Activated CD4-positive, alpha-beta T cell treated with anti-CD3 and anti-CD28 coated beads, Interleukin-2, amount 10 ng/mL, durations not matched to agents 7 days and 5 days (primary cell): ENCODE data around the gene IRX4. TPM values are rescaled to one million over a fixed set of nuclear protein-coding genes. Genes with fewer than 3 reads are reported as not detected.
"Not testable (repeated sequence)": the region's sequence is repeated elsewhere in the genome, so short reads cannot be mapped to it uniquely, and the experiment has no call there.

Source experiments
- CTCF ChIA-PET: fragments of 350-600 bp; sonication (Branson Sonifier 250); formaldehyde crosslinking; loops from one replicate; lab custom pipeline; 2021; ENCODE audit warnings: antibody characterized with exemption; lab: Charles Lee
- POLR2A ChIA-PET: fragments of 350-600 bp; sonication (Branson Sonifier 250); formaldehyde crosslinking; loops from one replicate; lab custom pipeline; 2021; ENCODE audit warnings: antibody characterized with exemption; lab: Charles Lee
- DNase-seq: peaks from one replicate; pipeline ENCODE4 v3.0.0-alpha.2; 2020
- H3K27ac Mint-ChIP-seq: one replicate; pipeline ENCODE4 v1.8.0; 2021; ENCODE audit warnings: mild to moderate bottlenecking, moderate library complexity, mixed read lengths
- H3K27me3 Mint-ChIP-seq: one replicate; pipeline ENCODE4 v1.8.0; 2021; ENCODE audit warnings: mixed read lengths
- H3K36me3 Mint-ChIP-seq: one replicate; pipeline ENCODE4 v1.8.0; 2021; ENCODE audit warnings: low read depth, mixed read lengths
- H3K4me1 Mint-ChIP-seq: one replicate; pipeline ENCODE4 v1.8.0; 2021; ENCODE audit warnings: mixed read lengths
- H3K4me3 Mint-ChIP-seq: one replicate; pipeline ENCODE4 v1.8.0; 2021; ENCODE audit warnings: mild to moderate bottlenecking, moderate library complexity, mixed read lengths
- H3K9me3 Mint-ChIP-seq: one replicate; pipeline ENCODE4 v1.8.0; 2021; ENCODE audit warnings: mixed read lengths
- total RNA-seq, 2 experiments: library from RNA; stranded (reverse); gene quantifications; one replicate each; pipeline ENCODE4 v1.2.3, GENCODE V29; 2021

Gene IRX4
- total RNA-seq, 2 experiments from 2014 or later: not detected

DNA sequence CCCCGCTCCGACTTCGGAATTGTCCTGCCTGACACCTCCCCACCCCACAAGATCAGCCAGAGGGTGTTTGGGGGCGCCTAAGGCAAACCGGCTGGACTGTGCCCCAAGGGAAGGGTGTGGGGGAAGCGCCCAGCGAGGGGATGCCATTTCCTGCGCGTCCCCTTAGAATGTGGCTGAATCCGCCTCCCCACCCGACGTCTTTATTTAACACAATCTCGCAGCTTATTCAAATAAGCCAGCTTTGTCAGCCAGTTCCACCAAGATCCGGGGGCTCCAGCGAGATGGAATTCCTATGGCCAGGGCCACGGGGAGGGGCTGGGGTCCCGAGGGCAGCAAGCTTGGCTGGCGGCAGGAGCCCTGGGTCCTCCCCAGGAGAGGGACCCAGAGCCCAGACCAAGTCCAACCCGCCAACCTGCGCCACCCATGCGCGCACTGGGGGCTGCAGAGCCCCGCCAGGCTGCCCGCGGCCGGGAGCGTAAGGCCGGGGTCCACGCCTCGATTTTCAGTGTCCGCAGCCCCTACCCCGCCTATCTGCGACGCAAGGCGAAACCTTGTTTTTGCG, 7.4 kb downstream of the IRX4 start:
- H3K27ac Mint-ChIP-seq: no peak overlapping the region
- H3K27me3 Mint-ChIP-seq: peaks cover 55% of the 10 kb centered on the region
- no peak for DNase-seq
- H3K36me3 Mint-ChIP-seq: no peaks in the 10 kb centered on the region
- H3K4me1 Mint-ChIP-seq: no peaks in the 10 kb centered on the region
- no peaks in the 10 kb centered on the region for H3K9me3 Mint-ChIP-seq
- CTCF ChIA-PET: no interaction called here
- H3K4me3 Mint-ChIP-seq: no peak overlapping the region
- POLR2A ChIA-PET: no interaction called here

DNA sequence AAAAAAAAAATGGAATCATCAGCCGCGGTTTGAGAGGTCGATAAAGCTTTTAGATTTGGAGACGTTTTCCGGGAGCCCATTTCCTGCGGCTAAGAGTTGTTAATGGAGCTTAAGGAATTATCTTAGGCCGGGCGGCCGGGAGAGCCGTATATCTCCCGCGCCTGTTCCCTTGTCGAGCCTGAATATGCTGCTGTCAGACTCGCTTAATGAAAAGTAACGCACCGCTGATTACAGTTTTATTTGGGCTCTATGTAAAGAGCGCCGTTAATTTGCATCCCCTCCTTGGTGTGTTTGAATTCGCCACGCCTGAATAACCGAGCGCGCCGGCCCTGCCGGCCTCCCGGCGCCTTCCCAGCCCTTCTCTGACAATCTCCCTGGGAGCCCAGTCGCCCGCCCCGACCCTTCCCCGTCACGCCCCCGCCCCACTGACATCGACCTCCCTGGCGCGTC, 7.9 kb downstream of the IRX4 start:
- no peak for DNase-seq
- H3K27me3 Mint-ChIP-seq: peaks cover 50% of the 10 kb centered on the region
- ChIA-PET CTCF (no interaction called here), POLR2A (no interaction called here)
- H3K4me3 Mint-ChIP-seq: no peak overlapping the region
- H3K27ac Mint-ChIP-seq: no peak overlapping the region
- no peaks in the 10 kb centered on the region for H3K36me3 Mint-ChIP-seq
- no peaks in the 10 kb centered on the region for H3K4me1 Mint-ChIP-seq
- H3K9me3 Mint-ChIP-seq: no peaks in the 10 kb centered on the region

DNA sequence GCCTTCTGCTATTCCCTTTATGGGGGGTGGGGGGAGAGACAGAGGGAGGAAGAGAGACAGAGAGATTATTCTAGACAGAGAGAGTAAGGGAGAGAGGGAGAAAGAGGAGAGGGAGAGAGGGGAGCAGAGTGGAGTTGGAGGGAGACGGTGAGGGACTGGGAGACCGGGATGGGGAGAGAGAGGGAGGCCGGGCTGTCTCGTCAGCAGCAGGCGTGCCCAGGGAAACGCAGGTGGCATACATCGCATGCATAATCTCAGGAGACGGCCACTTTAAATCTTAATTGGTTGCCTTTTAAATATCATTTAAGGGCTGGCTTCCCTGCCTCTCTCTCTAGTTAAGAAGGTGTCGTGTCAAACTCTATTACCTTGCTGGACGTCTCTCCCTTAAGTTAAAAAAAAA, 8.4 kb downstream of the IRX4 start:
- Mint-ChIP-seq H3K36me3 (no peaks in the 10 kb centered on the region), H3K9me3 (no peaks in the 10 kb centered on the region), H3K4me1 (no peaks in the 10 kb centered on the region), H3K27me3 (peaks cover 45% of the 10 kb centered on the region), H3K4me3 (no peak overlapping the region), H3K27ac (no peak overlapping the region)
- POLR2A ChIA-PET: no interaction called here
- CTCF ChIA-PET: no interaction called here
- no peak for DNase-seq

DNA sequence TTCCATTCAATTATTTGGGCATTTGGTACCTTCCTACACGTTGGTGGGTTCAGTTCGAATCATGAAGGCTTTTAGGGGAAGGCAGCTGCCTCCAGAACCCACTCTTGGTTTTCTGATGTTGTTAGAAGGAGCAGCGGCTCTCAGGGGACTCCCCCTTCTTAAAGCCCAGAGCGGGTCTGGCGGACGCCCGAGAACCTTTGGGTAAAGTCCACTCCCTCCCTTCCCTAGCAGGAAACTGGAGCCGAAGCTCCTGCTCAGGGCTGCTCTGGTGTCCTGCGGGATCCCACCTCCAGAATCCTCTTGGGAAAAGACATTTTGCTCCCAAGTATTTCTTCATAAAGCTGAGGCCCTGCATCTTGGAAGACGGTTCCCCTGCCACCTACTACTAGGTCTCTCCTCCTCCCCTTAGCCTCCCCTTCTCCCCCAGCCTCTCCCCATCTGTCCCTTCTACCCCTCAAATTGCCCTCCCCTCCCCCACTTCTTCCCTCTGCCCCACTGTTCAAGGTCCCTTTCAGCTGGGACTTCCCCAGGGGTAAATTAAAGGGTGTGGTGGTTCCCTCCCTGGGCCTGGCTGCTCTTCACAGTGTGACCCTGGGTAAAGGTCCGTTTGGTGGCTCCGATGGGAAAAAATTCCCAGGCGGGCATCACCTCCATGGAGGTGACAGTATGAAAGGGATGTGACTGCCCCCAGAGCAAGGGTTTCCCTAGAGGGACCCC, 9.3 kb downstream of the IRX4 start:
- Mint-ChIP-seq H3K4me3 (no peak overlapping the region), H3K27me3 (peaks cover 39% of the 10 kb centered on the region), H3K36me3 (no peaks in the 10 kb centered on the region), H3K9me3 (no peaks in the 10 kb centered on the region), H3K27ac (no peak overlapping the region), H3K4me1 (no peaks in the 10 kb centered on the region)
- no peak for DNase-seq
- ChIA-PET CTCF (no interaction called here), POLR2A (no interaction called here)

DNA sequence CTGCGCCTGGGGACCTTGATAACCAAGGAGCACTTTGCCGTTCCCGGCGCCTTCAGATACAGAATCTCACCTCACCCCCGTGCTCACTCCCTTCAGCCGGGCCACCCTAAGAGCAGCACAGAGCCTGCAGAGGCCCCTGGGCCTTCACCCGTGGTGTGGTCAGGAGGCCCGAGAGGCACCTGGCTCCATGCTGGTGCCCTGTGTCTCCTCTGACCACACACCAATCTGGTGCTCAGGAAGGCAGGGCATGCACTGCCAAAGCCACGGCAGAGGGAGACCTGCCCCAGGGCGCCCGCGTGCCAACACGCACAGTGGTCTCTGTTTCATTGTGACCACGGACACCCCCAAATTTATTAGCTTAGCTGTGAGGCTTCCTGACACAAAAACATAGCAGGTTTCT, 11.3 kb downstream of the IRX4 start:
- ChIA-PET POLR2A (no interaction called here), CTCF (no interaction called here)
- DNase-seq: no peak
- H3K36me3 Mint-ChIP-seq: no peaks in the 10 kb centered on the region
- H3K9me3 Mint-ChIP-seq: no peaks in the 10 kb centered on the region
- H3K27ac Mint-ChIP-seq: no peak overlapping the region
- no peaks in the 10 kb centered on the region for H3K4me1 Mint-ChIP-seq
- no peak overlapping the region for H3K4me3 Mint-ChIP-seq
- H3K27me3 Mint-ChIP-seq: peaks cover 28% of the 10 kb centered on the region

DNA sequence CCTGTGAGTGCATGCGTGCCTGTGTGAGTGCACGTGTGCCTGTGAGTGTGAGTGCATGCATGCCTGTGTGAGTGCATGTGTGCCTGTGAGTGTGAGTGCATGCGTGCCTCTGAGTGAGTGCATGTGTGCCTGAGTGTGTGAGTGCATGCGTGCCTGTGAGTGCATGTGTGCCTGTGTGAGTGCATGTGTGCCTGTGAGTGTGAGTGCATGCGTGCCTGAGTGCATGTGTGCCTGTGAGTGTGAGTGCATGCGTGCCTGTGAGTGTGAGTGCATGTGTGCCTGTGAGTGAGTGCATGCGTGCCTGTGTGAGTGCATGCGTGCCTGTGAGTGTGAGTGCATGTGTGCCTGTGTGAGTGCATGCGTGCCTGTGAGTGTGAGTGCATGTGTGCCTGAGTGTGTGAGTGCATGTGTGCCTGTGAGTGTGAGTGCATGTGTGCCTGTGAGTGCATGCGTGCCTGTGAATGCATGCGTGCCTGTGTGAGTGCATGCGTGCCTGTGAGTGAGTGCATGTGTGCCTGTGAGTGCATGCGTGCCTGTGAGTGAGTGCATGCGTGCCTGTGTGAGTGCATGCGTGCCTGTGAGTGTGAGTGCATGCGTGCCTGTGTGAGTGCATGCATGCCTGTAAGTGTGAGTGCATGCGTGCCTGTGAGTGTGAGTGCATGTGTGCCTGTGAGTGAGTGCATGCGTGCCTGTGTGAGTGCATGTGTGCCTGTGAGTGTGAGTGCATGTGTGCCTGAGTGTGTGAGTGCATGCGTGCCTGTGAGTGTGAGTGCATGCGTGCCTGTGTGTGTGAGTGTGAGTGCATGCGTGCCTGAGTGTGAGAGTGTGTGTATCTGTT, 12.1 kb downstream of the IRX4 start:
- DNase-seq, H3K9me3 Mint-ChIP-seq, H3K4me3 Mint-ChIP-seq, H3K36me3 Mint-ChIP-seq, CTCF ChIA-PET, H3K27ac Mint-ChIP-seq, H3K4me1 Mint-ChIP-seq, POLR2A ChIA-PET: not testable (repeated sequence)
- peaks cover 24% of the 10 kb centered on the region for H3K27me3 Mint-ChIP-seq

DNA sequence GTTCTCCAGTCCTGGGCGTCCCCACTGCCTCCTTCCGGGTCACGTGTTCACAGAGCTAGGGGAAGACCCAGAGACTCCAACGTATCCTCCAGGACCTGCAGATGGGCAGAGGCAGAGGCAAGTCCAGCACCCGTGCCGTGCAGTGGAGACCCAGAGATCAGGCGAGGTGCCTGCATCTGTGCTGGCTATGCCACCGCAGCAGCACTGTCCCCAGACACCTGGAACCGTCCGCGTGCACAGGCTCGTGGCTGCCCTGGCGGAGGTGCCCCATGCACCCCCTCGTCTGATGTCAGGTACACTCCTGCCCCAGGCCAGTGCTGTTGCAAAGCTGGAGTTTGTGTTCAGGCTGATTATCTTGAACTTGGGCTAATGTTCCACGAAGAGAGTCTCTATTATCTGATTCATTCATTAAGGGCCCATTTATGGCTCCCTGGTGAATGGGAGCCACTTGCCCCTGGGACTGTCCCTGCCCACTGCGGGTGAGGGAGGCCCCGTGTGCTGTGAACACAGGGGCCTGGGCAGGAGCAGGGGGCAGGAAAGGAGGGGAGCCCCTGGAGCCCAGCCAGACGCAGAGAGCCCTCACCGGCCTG, 13.7 kb downstream of the IRX4 start:
- Mint-ChIP-seq H3K4me1 (no peaks in the 10 kb centered on the region), H3K4me3 (no peak overlapping the region), H3K9me3 (no peaks in the 10 kb centered on the region), H3K27ac (no peak overlapping the region), H3K36me3 (no peaks in the 10 kb centered on the region), H3K27me3 (peaks cover 9% of the 10 kb centered on the region)
- ChIA-PET POLR2A (no interaction called here), CTCF (no interaction called here)
- no peak for DNase-seq

DNA sequence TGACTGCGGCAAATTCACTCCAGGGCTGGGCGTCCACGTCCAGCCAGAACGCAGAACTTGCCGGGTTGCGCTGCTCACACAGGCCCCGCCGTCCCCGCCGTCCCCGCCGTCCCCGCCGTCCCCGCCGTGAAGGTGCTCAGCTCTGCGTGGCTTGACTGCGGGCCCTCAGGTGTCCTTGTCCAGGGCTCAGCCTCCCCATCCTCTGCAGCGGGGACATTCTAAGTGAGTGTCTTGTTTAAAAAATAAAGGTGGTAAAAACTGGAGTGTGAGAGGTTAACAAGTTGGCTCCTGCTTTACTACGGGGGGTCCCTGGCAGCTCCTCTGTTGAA, 14.9 kb downstream of the IRX4 start:
- no peak for DNase-seq
- Mint-ChIP-seq H3K9me3 (no peaks in the 10 kb centered on the region), H3K27ac (no peak overlapping the region), H3K4me3 (no peak overlapping the region), H3K36me3 (no peaks in the 10 kb centered on the region), H3K4me1 (no peaks in the 10 kb centered on the region), H3K27me3 (peaks cover 2% of the 10 kb centered on the region)
- CTCF ChIA-PET: no interaction called here
- POLR2A ChIA-PET: no interaction called here

DNA sequence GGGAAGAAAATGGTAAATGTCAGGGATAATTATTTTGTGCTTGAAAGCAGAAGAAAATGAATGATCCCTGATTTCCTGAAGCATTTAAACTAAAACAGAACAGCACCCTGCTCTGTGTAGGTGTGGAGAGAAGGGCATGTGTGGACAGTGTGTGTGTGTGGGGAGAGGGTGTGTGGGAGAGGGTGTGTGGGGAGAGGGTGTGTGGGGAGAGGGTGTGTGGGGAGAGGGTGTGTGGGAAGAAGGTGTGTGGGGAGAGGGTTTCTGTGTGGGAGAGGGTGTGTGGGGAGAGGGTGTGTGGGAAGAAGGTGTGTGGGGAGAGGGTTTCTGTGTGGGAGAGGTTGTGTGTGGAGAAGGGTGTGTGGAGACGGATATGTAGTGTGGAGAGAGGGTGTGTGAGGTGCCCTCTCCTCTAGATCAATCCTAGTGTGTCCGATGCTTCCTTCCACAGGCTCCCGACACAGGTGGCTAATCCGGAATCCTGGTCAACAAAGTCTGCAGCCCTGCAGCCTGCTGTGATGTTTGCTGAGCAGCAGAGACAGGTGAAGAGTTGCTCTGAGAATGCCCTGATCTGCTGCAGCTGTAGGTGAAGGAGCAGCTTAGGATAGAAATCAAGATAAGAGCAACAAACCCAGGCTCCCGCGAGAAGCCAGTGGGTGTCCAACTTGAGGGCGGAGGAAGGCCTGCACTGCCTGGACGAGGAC, 15.5 kb downstream of the IRX4 start:
- ChIA-PET CTCF (no interaction called here), POLR2A (no interaction called here)
- Mint-ChIP-seq H3K9me3 (no peaks in the 10 kb centered on the region), H3K27ac (no peak overlapping the region), H3K4me1 (no peaks in the 10 kb centered on the region), H3K36me3 (no peaks in the 10 kb centered on the region), H3K4me3 (no peak overlapping the region), H3K27me3 (no peaks in the 10 kb centered on the region)
- no peak for DNase-seq

DNA sequence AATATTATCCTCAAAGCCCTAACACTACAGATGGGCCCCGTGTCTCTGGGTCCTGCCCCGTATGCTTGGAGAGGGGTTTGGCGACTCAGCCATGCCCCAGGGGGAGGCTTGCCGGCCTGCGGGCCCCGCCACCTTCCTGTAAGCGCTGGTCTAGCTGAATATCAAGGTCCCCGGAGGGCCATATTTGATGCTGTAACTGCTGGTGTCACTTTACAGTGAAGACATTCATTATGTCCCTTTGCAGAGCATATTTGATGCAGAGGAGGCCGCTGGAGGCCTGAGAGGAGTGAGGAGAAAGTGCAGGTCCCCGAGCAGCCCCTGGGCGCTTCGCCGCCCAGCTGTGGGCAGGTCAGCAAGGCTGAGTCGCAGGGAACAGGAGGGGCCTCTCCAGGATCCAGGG, 16.8 kb downstream of the IRX4 start:
- Mint-ChIP-seq H3K36me3 (no peaks in the 10 kb centered on the region), H3K27ac (no peak overlapping the region), H3K27me3 (no peaks in the 10 kb centered on the region), H3K4me3 (no peak overlapping the region), H3K9me3 (no peaks in the 10 kb centered on the region), H3K4me1 (no peaks in the 10 kb centered on the region)
- ChIA-PET POLR2A (no interaction called here), CTCF (no interaction called here)
- no peak for DNase-seq

DNA sequence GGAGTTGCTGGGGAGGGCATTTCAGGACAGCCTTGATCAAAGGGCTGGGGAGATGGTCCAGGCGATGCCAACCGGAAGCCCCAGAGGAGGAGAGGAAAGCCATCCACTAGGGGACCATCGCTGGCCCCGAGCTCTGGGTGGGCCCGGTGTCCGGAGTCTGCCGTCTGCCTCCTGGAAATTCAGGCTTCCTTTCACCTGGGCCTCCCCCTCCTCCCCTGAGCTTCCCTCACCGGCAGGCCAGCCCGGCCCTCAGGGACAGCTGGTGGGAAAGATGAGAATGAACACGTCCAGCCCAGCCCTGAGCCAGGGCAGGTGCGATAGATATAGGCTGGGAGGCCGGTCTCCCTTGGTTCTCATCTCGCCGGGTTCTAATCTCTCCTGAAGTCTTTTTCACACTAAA, 17.2 kb downstream of the IRX4 start:
- Mint-ChIP-seq H3K36me3 (no peaks in the 10 kb centered on the region), H3K4me1 (no peaks in the 10 kb centered on the region), H3K27ac (no peak overlapping the region), H3K27me3 (no peaks in the 10 kb centered on the region), H3K4me3 (no peak overlapping the region), H3K9me3 (no peaks in the 10 kb centered on the region)
- POLR2A ChIA-PET: no interaction called here
- DNase-seq: no peak
- CTCF ChIA-PET: no interaction called here

DNA sequence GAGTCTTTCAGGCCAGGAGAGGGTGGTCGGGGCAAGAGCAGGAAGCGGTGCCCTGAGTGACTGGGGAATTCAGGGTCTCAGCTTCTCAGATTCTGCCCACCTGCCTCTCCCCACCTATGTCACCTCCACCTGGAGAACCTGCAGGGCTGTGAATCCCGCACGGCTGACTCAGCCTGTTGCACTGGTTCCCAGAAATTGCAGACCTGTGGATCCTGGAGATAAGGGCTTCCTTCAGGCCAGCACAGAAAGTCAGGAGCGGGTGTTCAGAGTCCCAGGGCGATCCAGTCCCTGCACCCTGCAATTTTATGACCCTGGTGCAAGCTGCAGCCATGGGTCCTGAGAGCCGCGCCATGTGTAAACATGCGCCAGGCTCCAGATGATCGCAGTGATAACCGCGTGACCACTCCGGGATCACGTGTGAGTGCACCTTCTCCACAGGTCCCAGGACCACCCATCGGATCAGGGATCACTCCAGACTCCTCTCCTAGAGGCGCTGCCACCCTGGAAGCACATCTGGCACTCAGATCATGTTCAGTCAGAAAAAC, 17.8 kb downstream of the IRX4 start:
- no peaks in the 10 kb centered on the region for H3K27me3 Mint-ChIP-seq
- POLR2A ChIA-PET: no interaction called here

More for the DNA sequence above, 17.8 kb downstream of the IRX4 start:
- Mint-ChIP-seq H3K4me1 (no peaks in the 10 kb centered on the region), H3K36me3 (no peaks in the 10 kb centered on the region), H3K27ac (no peak overlapping the region), H3K4me3 (no peak overlapping the region), H3K9me3 (no peaks in the 10 kb centered on the region)
- CTCF ChIA-PET: no interaction called here
- DNase-seq: no peak
